ENCODE data around the gene FXYD2.

- TF ChIP-seq EZH2 (IDR thresholded peaks at IDR 0.05; ENCODE audit: low read length, missing control alignments) = no peak
- TF ChIP-seq CTCF (conservative IDR thresholded peaks at IDR 0.05 in 1 of 2, IDR thresholded peaks at IDR 0.05 in 1 of 2; ENCODE audit: low read depth in 1 of 2, low read length in 2 of 2) = no peak
Observed at GRCh38 chr11:117816846-117817367, 7.6 kb downstream of the FXYD2 start.
